Naive thymus-derived CD4-positive, alpha-beta T cell (primary cell): ENCODE measurements around the gene GSG1. TPM values are rescaled to one million over a fixed set of nuclear protein-coding genes. Genes with fewer than 3 reads are reported as not detected.
"Not testable (repeated sequence)": the region's sequence is repeated elsewhere in the genome, so short reads cannot be mapped to it uniquely, and the experiment has no call there.

ENCODE experiments used
- ATAC-seq: fragments of 150-1000 bp; cut with Tn5 transposase; 2 replicates; pipeline ENCODE4 v1.10.0; 2021; ENCODE audit warnings: mild to moderate bottlenecking, moderate library complexity
- CTCF ChIA-PET: fragments of 350-600 bp; sonication (Branson Sonifier 250); formaldehyde crosslinking; loops from one replicate; lab custom pipeline; 2021; ENCODE audit warnings: antibody characterized with exemption; lab: Charles Lee
- POLR2A ChIA-PET: fragments of 350-600 bp; sonication (Branson Sonifier 250); formaldehyde crosslinking; loops from one replicate; lab custom pipeline; 2021; ENCODE audit warnings: antibody characterized with exemption, inconsistent platforms; lab: Charles Lee
- DNase-seq, 9 donors: peaks; one replicate each; pipeline versions ENCODE4 v3.0.0 to v3.0.0-alpha.2; 2020 to 2022; ENCODE audit warnings: mixed read lengths in 1 of 9
- H3K27ac ChIP-seq: one replicate; pipeline ENCODE4 v1.7.0; 2013; ENCODE audit warnings: mild to moderate bottlenecking, low read depth, low read length, moderate library complexity
- H3K27me3 ChIP-seq, 2 donors: one replicate each; pipeline ENCODE4 v1.7.0; 2013; ENCODE audit warnings: low read length in 2 of 2, mild to moderate bottlenecking in 2 of 2, moderate library complexity in 2 of 2; ENCODE audit not compliant: control insufficient read depth in 2 of 2, insufficient read depth in 2 of 2
- H3K36me3 ChIP-seq, 3 experiments: 1 replicate in 2 of 3; 2 replicates in 1 of 3; pipeline ENCODE4 v1.7.0; 2013; ENCODE audit warnings: low read length in 3 of 3, mild to moderate bottlenecking in 3 of 3, moderate library complexity in 1 of 3; ENCODE audit not compliant: insufficient read depth in 3 of 3, control insufficient read depth in 2 of 3
- H3K4me1 ChIP-seq, 2 donors: one replicate each; pipeline ENCODE4 v1.7.0; 2013; ENCODE audit warnings: low read length in 2 of 2, mild to moderate bottlenecking in 2 of 2, moderate library complexity in 1 of 2; ENCODE audit not compliant: control insufficient read depth in 2 of 2, insufficient read depth in 2 of 2
- H3K4me3 ChIP-seq: 2 replicates; pipeline ENCODE4 v1.7.0; 2013; ENCODE audit warnings: mild to moderate bottlenecking, low read length
- H3K9me3 ChIP-seq, 3 experiments: 1 replicate in 2 of 3; 2 replicates in 1 of 3; pipeline ENCODE4 v1.7.0; 2013; ENCODE audit warnings: low read length in 3 of 3; ENCODE audit not compliant: control insufficient read depth in 2 of 3
- H3K27ac Mint-ChIP-seq, 9 donors: one replicate each; pipeline ENCODE4 v1.8.0; 2020 to 2022; ENCODE audit warnings: mixed read lengths in 9 of 9, mild to moderate bottlenecking in 8 of 9, moderate library complexity in 5 of 9, inconsistent platforms in 2 of 9
- H3K27me3 Mint-ChIP-seq, 5 donors: one replicate each; pipeline ENCODE4 v1.8.0; 2021 to 2022; ENCODE audit warnings: mixed read lengths in 5 of 5, mild to moderate bottlenecking in 1 of 5
- H3K36me3 Mint-ChIP-seq, 5 donors: one replicate each; pipeline ENCODE4 v1.8.0; 2020 to 2022; ENCODE audit warnings: mixed read lengths in 5 of 5, mild to moderate bottlenecking in 3 of 5, inconsistent platforms in 1 of 5
- H3K4me1 Mint-ChIP-seq, 7 donors: one replicate each; pipeline ENCODE4 v1.8.0; 2020 to 2022; ENCODE audit warnings: mixed read lengths in 7 of 7, mild to moderate bottlenecking in 3 of 7, inconsistent platforms in 1 of 7
- H3K4me3 Mint-ChIP-seq, 10 donors: one replicate each; pipeline ENCODE4 v1.8.0; 2020 to 2022; ENCODE audit warnings: mild to moderate bottlenecking in 10 of 10, mixed read lengths in 10 of 10, moderate library complexity in 6 of 10, inconsistent platforms in 2 of 10
- H3K9me3 Mint-ChIP-seq, 11 donors: one replicate each; pipeline ENCODE4 v1.8.0; 2020 to 2022; ENCODE audit warnings: mixed read lengths in 11 of 11, mild to moderate bottlenecking in 4 of 11, inconsistent platforms in 1 of 11, moderate library complexity in 1 of 11
- intact Hi-C, 2 donors: fragments of 100-400 bp; cut with micrococcal nuclease; formaldehyde crosslinking; loops; one replicate each; pipeline ENCODE4 v1.15.1; 2023
- polyA plus RNA-seq, 2 donors: library from polyadenylated mRNA; unstranded; fragments of 300-500 nt; fragmentation: Illumina TruSeq; gene quantifications; one replicate each; pipeline ENCODE4 v1.2.3, GENCODE V29; 2021
- total RNA-seq, 6 experiments: library from RNA in 5 of 6; stranded (reverse) in 5 of 6; gene quantifications; 1 replicate in 5 of 6; 2 replicates in 1 of 6; pipeline ENCODE4 v1.2.3 and lab custom pipeline; 2021 to 2026

GSG1 gene
- total and polyA plus RNA-seq, 7 experiments from 2014 or later = not detected

GRCh38 chr12:13083638-13084037 is 19.8 kb downstream of the GSG1 start:
- CTCF ChIA-PET, H3K27ac ChIP-seq, H3K27me3 Mint-ChIP-seq, H3K9me3 ChIP-seq, intact Hi-C loops, H3K4me1 ChIP-seq, H3K4me3 Mint-ChIP-seq, POLR2A ChIA-PET, DNase-seq, H3K36me3 ChIP-seq, ATAC-seq, H3K27ac Mint-ChIP-seq, H3K4me3 ChIP-seq, H3K9me3 Mint-ChIP-seq, H3K4me1 Mint-ChIP-seq, H3K27me3 ChIP-seq: not testable (repeated sequence)
- peaks cover 0 to 54% (median 26%) of the 10 kb centered on the region in 5 donors for H3K36me3 Mint-ChIP-seq

GRCh38 chr12:13082861-13083260 is 20.6 kb downstream of the GSG1 start:
- H3K27me3 ChIP-seq = no peaks in the 10 kb centered on the region
- intact Hi-C loops = no loop called here
- H3K27ac ChIP-seq = no peak overlapping the region
- Mint-ChIP-seq H3K4me1 (peaks cover 0 to 3% (median 0%) of the 10 kb centered on the region in 7 donors), H3K4me3 (no peak overlapping the region), H3K27ac (no peak overlapping the region), H3K36me3 (peaks cover 0 to 59% (median 26%) of the 10 kb centered on the region in 5 donors), H3K27me3 (no peaks in the 10 kb centered on the region), H3K9me3 (peaks cover 0 to 3% (median 0%) of the 10 kb centered on the region in 11 donors)
- DNase-seq = no peak
- no peaks in the 10 kb centered on the region for H3K9me3 ChIP-seq
- ChIA-PET POLR2A (no interaction called here), CTCF (no interaction called here)
- no peak for ATAC-seq
- peaks cover 0 to 3% (median 0%) of the 10 kb centered on the region in 3 experiments for H3K36me3 ChIP-seq
- no peak overlapping the region for H3K4me3 ChIP-seq
- H3K4me1 ChIP-seq = no peaks in the 10 kb centered on the region

GRCh38 chr12:13080266-13080665 is 23.2 kb downstream of the GSG1 start:
- Histone ChIP-seq H3K4me1 (no peaks in the 10 kb centered on the region), H3K27me3 (no peaks in the 10 kb centered on the region), H3K36me3 (peaks cover 0 to 15% (median 0%) of the 10 kb centered on the region in 3 experiments), H3K27ac (no peak overlapping the region), H3K4me3 (no peak overlapping the region), H3K9me3 (no peaks in the 10 kb centered on the region)
- Mint-ChIP-seq H3K4me3 (no peak overlapping the region), H3K27ac (no peak overlapping the region), H3K9me3 (peaks cover 0 to 1% (median 0%) of the 10 kb centered on the region in 11 donors), H3K36me3 (peaks cover 0 to 64% (median 31%) of the 10 kb centered on the region in 5 donors), H3K4me1 (peaks cover 0 to 3% (median 0%) of the 10 kb centered on the region in 7 donors), H3K27me3 (no peaks in the 10 kb centered on the region)
- intact Hi-C loops = no loop called here
- POLR2A ChIA-PET = interaction anchor here (0.6 kb wide), 1 partner anchor 17 kb away, joined by 3 read pairs; no protein-coding TSS in a partner anchor
- DNase-seq (no peak), ATAC-seq (no peak)
- CTCF ChIA-PET = interaction anchor here (1.3 kb wide), 1 partner anchor 132 kb away, joined by 3 read pairs; no protein-coding TSS in a partner anchor

- CTCF ChIA-PET = interaction anchor here (0.6 kb wide), 1 partner anchor 133 kb away, joined by 3 read pairs; no protein-coding TSS in a partner anchor
- DNase-seq (no peak), ATAC-seq (no peak)
- POLR2A ChIA-PET = interaction anchor here (0.6 kb wide), 1 partner anchor 17 kb away, joined by 3 read pairs; no protein-coding TSS in a partner anchor
- H3K27me3 ChIP-seq = no peaks in the 10 kb centered on the region
- no peak overlapping the region for H3K27ac Mint-ChIP-seq
- H3K27me3 Mint-ChIP-seq = no peaks in the 10 kb centered on the region
- H3K4me1 ChIP-seq = no peaks in the 10 kb centered on the region
- no peak overlapping the region for H3K27ac ChIP-seq
- no peaks in the 10 kb centered on the region for H3K9me3 Mint-ChIP-seq
- intact Hi-C loops = no loop called here
- H3K4me3 ChIP-seq = no peak overlapping the region
- H3K36me3 ChIP-seq = peaks cover 0 to 15% (median 0%) of the 10 kb centered on the region in 3 experiments
- H3K9me3 ChIP-seq = no peaks in the 10 kb centered on the region
- no peak overlapping the region for H3K4me3 Mint-ChIP-seq
- H3K4me1 Mint-ChIP-seq = no peaks in the 10 kb centered on the region
- peaks cover 0 to 57% (median 31%) of the 10 kb centered on the region in 5 donors for H3K36me3 Mint-ChIP-seq
Measured at GRCh38 chr12:13079440-13079906, 24.0 kb downstream of the GSG1 start.

- ChIA-PET POLR2A (no interaction called here), CTCF (interaction anchor here (0.6 kb wide), 1 partner anchor 136 kb away, joined by 4 read pairs; no protein-coding TSS in a partner anchor)
- Mint-ChIP-seq H3K36me3 (peaks cover 5 to 59% (median 29%) of the 10 kb centered on the region in 5 donors), H3K27me3 (no peaks in the 10 kb centered on the region), H3K4me1 (no peaks in the 10 kb centered on the region), H3K4me3 (no peak overlapping the region), H3K27ac (no peak overlapping the region), H3K9me3 (no peaks in the 10 kb centered on the region)
- Histone ChIP-seq H3K4me1 (no peaks in the 10 kb centered on the region), H3K27me3 (no peaks in the 10 kb centered on the region), H3K9me3 (no peaks in the 10 kb centered on the region), H3K4me3 (no peak overlapping the region), H3K27ac (no peak overlapping the region), H3K36me3 (peaks cover 0 to 21% (median 0%) of the 10 kb centered on the region in 3 experiments)
- no peak for ATAC-seq
- intact Hi-C loops = no loop called here
- DNase-seq = no peak
Measured at GRCh38 chr12:13075786-13076570, 27.5 kb downstream of the GSG1 start.

GRCh38 chr12:13075118-13075480 is 28.4 kb downstream of the GSG1 start:
- H3K27me3 ChIP-seq = no peaks in the 10 kb centered on the region
- Mint-ChIP-seq H3K9me3 (no peaks in the 10 kb centered on the region), H3K27me3 (no peaks in the 10 kb centered on the region), H3K36me3 (peaks cover 5 to 56% (median 20%) of the 10 kb centered on the region in 5 donors), H3K4me3 (no peak overlapping the region), H3K27ac (no peak overlapping the region), H3K4me1 (no peaks in the 10 kb centered on the region)
- ATAC-seq (no peak), DNase-seq (no peak)
- ChIA-PET POLR2A (no interaction called here), CTCF (interaction anchor here (0.6 kb wide), 2 partner anchors 12 to 137 kb away, joined by 3 to 4 read pairs; no protein-coding TSS in a partner anchor)
- H3K36me3 ChIP-seq = peaks cover 0 to 21% (median 0%) of the 10 kb centered on the region in 3 experiments
- no peaks in the 10 kb centered on the region for H3K9me3 ChIP-seq
- no peak overlapping the region for H3K27ac ChIP-seq
- H3K4me1 ChIP-seq = no peaks in the 10 kb centered on the region
- intact Hi-C loops = no loop called here
- H3K4me3 ChIP-seq = no peak overlapping the region
